Stimulated activated CD4-positive, alpha-beta T cell treated with anti-CD3 and anti-CD28 coated beads, Interleukin-4, amount 100 ng/mL, for 24 hours (primary cell): ENCODE results near the gene ATXN1L.
"Not testable (repeated sequence)": the region's sequence is repeated elsewhere in the genome, so short reads cannot be mapped to it uniquely, and the experiment has no call there.

Experiments
- DNase-seq: peaks from one replicate; pipeline ENCODE4 v3.0.0-alpha.2; 2020

Gene ATXN1L

DNA sequence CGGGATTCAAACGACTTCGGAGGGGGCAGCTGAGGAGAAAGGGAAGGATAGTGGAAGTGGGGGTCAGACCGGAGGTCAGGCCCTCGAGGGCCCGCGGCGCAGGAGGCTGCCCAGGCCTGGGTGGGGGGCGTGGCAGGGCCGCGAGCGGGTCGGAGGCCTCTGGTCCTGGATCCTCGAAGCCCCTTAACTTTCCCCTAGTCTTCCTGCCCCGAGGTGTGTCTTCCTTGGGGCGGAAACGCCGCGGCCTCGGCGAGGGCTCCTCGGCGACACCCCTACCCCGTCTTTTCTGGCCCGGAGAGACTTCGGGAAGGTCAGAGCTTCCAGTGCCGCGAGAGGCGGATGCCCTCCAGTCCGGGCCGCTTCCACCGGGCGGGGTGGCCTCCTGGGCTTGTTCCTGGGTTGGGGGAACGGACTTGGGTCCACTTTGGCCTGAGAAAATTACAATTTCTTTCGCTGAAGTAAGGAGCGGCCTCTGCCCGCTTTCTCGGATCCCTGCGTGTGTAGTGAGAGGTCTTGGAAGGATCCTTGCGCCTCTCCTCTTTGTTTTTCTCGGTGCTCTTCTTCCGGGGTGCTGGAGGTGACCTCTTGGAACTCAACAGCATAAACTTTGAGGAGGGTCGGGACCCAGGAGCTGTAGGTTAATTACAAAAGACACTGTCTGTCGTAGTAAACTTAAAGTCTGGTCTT lies 50.0 kb downstream of the ATXN1L start:
- no peak for DNase-seq

DNA sequence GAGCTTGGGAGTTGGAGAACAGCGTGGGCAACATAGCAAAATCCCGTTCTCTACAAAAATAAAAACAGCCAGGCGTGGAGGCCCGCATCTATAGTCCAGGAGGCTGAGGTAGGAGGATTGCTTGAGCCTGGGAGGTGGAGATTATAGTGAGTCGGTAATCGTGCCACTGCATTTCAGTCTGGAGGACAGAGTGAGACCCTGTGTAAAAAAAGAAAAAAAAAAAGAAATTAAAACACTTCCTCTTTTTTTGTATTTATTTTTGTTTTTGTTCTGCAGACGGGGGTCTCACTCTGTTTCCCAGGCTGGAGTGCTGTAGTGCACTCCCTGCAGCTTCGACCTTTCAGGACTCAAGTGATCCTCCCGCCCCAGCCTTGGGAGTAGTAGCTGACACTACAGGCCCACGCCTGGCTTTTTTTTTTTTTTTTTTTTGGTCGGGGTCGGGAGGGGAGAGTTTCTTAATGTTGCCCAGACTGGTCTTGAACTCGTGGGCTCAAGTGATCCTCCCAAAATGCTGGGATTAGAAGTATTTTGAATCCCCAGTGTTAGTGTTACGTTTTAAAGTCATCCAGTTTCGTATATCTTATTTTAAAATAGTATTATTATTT lies 51.1 kb downstream of the ATXN1L start:
- DNase-seq: no peak

DNA sequence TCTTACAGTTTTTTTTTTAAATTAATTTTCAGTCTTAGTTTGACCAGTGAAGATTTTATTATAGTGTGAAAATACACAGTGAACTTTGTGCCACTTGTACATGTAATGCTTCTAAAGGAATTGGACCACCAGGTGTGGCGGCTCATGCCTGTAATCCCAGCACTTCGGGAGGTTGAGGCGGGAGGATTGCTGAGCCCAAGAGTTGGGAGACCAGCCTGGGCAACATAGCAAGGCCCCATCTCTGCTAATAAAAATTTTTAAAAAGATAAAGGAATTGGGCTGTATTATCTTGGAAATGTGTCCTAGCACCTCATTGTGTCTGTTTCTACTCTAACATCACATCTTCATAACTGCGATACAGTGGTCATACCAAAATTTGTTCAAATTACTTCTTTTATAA lies 53.4 kb downstream of the ATXN1L start:
- no peak for DNase-seq

DNA sequence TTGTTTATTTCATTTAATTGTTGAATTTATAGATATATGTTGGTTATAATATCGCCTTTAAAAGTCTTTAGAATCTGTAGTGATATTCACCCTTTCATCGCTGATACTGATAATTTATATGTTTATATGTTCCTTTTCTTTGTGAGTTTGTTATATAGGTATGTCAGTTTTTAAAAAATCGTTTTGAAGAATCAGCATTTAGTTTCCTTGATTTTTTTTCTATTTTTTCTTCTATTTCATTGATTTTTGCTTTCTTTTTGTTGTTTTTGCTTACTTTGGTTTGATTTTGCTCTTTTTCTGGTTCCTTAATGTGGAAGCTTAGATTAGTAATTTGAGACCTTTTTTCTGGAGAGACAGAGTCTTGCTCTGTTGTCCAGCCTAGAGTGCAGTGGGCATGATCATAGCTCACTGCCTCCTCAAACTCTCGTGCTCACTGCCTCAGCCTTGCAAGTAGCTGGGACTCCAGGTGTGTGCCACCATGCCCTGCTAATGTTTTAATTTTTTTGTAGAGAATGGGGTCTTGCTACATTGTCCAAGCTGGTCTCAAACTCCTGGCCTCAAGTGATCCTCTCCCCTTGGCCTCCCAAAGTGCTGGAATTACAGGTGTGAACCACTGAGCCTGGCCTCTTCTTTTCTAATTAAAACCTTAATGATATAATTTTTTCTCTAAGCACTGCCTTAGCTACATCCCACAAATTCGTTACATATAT lies 57.0 kb downstream of the ATXN1L start:
- no peak for DNase-seq

DNA sequence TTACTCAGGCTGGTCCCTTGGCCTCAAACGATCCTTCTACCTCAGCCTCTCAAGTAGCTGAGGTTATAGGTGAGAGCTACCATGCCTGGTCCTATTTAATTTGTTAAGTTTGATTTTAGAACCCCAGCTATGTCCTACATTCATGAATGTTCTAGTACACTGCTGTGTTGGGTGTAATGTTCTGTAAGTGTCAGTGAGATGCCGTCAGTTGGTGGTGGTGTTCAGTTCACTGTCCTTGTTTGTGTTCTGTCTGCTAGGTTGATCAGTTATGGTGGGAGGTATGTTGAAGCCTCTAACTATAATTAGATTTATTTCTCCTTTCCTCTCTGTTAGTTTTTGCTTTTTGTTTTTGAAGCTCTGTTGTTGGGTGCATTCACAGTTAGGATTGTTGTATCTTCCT lies 57.8 kb downstream of the ATXN1L start:
- DNase-seq: no peak

DNA sequence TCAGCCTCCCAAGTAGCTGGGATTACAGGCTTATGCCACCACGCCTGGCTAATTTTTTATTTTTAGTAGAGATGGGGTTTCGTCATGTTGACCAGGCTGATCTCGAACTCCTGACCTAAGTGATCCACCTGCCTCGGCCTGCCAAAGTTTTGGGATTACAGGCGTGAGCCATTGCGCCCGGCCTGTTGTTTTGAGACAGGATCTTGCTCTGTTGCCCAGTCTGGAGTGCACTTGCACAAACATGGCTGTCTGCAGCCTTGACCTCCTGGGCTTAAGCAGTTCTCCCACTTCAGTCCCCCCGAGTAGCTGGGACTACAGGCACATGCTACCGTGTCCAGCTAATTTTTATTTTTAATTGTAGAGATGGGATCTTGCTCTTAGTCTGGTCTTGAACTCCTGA lies 58.5 kb downstream of the ATXN1L start:
- no peak for DNase-seq

DNA sequence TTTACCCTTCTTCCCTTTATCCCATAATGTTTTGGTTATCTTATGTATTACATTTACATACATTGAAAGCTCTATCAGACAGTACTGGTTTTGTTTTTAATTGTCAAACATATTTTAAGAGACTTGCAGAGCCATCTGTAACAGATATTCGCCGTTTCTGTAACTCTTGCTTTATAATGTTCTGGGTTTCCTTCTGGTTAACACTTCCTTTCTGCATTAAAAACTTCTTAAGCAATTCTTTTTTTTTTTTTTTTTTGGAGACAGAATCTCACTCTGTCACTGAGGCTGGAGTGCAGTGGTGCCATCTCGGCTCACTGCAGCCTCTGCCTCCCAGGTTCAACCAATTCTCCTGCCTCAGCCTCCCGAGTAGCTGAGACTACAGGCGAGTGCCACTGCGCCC lies 60.0 kb downstream of the ATXN1L start:
- not testable (repeated sequence) for DNase-seq
